Omental fat pad (tissue), 4 donors: ENCODE data around the gene CRYL1. TPM values are rescaled to one million over a fixed set of nuclear protein-coding genes. Genes with fewer than 3 reads are reported as not detected.
A peak's percentile ranks its signal among the peaks of the same experiment; 100 is the strongest.

ENCODE experiments used
- ATAC-seq: fragments of 150-250 bp; one replicate; pipeline ENCODE4 v1.9.1; 2016; ENCODE audit warnings: mild to moderate bottlenecking, moderate library complexity; ENCODE audit not compliant: low FRiP score
- DNase-seq: peaks from one replicate; pipeline ENCODE4 v3.0.0-alpha.2; 2019; ENCODE audit warnings: low spot score
- CTCF ChIP-seq, 3 donors: fragments of 450-650 bp; IDR thresholded peaks; one replicate each; pipeline ENCODE4 v1.5.1; 2016 to 2017; ENCODE audit warnings: antibody characterized with exemption in 3 of 3, mild to moderate bottlenecking in 3 of 3, moderate library complexity in 2 of 3
- total RNA-seq, 4 donors: library from RNA; depleted of rRNA; stranded (reverse); fragments of >200 nt; gene quantifications; one replicate each; pipeline ENCODE4 v1.1.0, GENCODE V29; 2016

Gene CRYL1
- total RNA-seq, 4 donors from 2014 or later: 30.3 to 42.2 (median 35.3) TPM

- no peak for TF ChIP-seq CTCF (IDR thresholded peaks at IDR 0.05)
Measured at GRCh38 chr13:20431687-20432384, 93.8 kb downstream of the CRYL1 start.

DNA sequence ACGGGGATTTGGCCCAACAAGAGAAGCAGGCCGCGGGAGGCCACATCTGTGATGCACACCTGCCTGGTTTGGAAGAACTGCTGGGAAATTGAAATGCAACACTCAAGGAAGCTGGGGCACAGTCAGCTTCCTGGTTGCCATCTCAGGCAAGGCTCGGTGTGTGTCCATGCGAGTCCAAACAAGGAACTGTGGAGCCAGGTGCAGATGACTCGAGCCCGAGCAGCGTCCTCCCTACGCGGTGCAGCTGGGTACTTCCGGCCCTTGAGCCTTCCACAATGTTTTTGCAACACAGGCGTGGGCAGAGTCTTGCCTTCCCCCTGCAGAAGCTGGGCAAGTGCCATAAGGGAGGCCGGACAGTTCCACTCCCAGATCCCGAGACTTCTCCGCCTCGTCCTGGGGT is 94.6 kb downstream of the CRYL1 start:
- ATAC-seq: peak; percentile 83
- DNase-seq: no peak
- TF ChIP-seq CTCF (IDR thresholded peaks at IDR 0.05): no peak

More at GRCh38 chr13:20431687-20432384, 93.8 kb downstream of the CRYL1 start:
- DNase-seq (no peak), ATAC-seq (no peak)

DNA sequence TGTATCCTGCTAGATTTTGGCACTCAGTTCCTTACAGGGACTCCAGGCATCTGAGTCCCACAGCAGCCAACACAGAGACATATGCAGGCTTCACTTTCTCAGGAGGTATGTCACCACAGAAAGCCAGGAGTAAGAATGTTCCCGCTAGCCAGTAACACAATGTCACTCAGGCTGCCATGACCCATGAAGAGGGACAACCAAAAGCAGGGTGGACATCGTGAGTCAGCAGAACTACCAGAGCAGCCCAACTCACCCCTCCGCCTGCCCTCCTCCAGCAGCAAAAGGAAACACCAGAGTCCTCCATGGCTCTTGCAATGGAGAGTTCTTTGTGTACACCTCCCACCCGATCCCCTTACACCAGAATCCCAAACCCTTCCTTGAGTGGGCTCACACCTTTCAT is 95.4 kb downstream of the CRYL1 start:
- DNase-seq (no peak), ATAC-seq (no peak)
- TF ChIP-seq CTCF (IDR thresholded peaks at IDR 0.05): no peak

- TF ChIP-seq CTCF (IDR thresholded peaks at IDR 0.05): no peak
- DNase-seq: no peak
- ATAC-seq: no peak
Measured at GRCh38 chr13:20429682-20430081, 96.0 kb downstream of the CRYL1 start.

DNA sequence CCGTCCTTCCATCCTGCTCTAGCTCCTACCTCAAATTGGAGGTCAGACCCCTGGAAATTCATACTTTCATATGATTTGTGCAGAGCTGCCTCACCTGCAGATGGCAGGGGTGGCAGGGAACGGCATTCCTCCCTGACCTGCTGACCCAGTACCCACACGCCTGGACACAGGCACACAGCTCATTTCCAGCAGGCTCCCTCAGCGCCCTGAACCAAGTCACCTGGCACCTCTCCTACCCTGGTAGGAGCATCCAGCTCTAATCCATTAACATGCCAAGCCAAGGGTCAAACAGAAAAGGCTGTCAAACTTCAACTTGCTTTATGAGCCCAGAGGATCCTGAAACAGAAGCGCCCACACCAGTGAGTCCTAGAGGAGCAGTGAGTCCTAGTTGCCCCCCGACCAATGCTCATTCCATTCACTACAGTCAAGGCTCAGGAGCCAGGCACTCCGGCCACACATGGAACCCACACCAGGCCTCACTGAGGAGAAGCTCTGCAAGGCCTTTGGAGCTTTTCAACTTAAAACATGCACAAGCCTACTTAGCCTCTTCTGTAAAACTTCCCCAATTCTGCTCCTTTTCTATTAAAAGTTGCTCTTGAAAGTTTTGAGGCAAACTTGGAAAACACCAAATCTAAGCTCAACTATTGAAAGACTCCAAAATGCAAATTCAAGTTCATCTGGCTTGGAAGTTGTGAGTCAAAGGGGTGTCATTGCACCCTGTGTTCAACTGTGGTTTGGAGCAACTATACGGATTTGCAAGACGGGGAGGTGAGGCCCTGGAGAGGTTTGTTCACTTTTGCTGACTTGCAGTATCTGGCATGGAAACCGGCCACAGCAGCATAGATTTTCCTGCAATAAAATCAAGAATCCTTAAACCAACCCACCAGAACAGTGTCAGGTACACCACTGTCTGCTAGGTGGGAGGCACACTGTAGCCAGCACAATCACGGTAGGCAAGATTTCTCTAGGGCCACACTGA is 96.7 kb downstream of the CRYL1 start:
- TF ChIP-seq CTCF (IDR thresholded peaks at IDR 0.05): no peak
- DNase-seq (no peak), ATAC-seq (no peak)

GRCh38 chr13:20426766-20427448 is 98.8 kb downstream of the CRYL1 start:
- no peak for DNase-seq
- no peak for TF ChIP-seq CTCF (IDR thresholded peaks at IDR 0.05)
- no peak for ATAC-seq
